CD4-positive, alpha-beta memory T cell (primary cell): ENCODE results near the gene GPR39. TPM values are rescaled to one million over a fixed set of nuclear protein-coding genes. Genes with fewer than 3 reads are reported as not detected.

Experiments
- CTCF ChIA-PET: fragments of 350-600 bp; sonication (Branson Sonifier 250); formaldehyde crosslinking; loops from one replicate; lab custom pipeline; 2021; ENCODE audit warnings: inconsistent platforms; ENCODE audit not compliant: partially characterized antibody; lab: Charles Lee
- POLR2A ChIA-PET: fragments of 350-600 bp; sonication (Branson Sonifier 250); formaldehyde crosslinking; loops from one replicate; lab custom pipeline; 2021; ENCODE audit not compliant: partially characterized antibody; lab: Charles Lee
- DNase-seq, 5 donors: peaks; one replicate each; pipeline versions ENCODE4 v3.0.0 to v3.0.0-alpha.2; 2020 to 2022; ENCODE audit warnings: mixed read lengths in 1 of 5
- H3K27ac ChIP-seq: one replicate; pipeline ENCODE4 v1.7.0; 2013; ENCODE audit warnings: low read depth, low read length
- H3K27me3 ChIP-seq: 2 replicates; pipeline ENCODE4 v1.7.0; 2013; ENCODE audit warnings: mild to moderate bottlenecking, low read length, moderate library complexity; ENCODE audit not compliant: insufficient read depth
- H3K36me3 ChIP-seq: 2 replicates; pipeline ENCODE4 v1.7.0; 2013; ENCODE audit warnings: mild to moderate bottlenecking, low read length, moderate library complexity; ENCODE audit not compliant: insufficient read depth
- H3K4me1 ChIP-seq: 2 replicates; pipeline ENCODE4 v1.7.0; 2013; ENCODE audit warnings: mild to moderate bottlenecking, low read length, moderate library complexity; ENCODE audit not compliant: insufficient read depth
- H3K4me3 ChIP-seq, 2 donors: one replicate each; pipeline ENCODE4 v1.7.0; 2013; ENCODE audit warnings: low read length in 2 of 2, mild to moderate bottlenecking in 1 of 2
- H3K9me3 ChIP-seq, 2 donors: one replicate each; pipeline ENCODE4 v1.7.0; 2013; ENCODE audit warnings: low read length in 2 of 2, control low read depth in 1 of 2; ENCODE audit not compliant: control insufficient read depth in 1 of 2
- H3K27ac Mint-ChIP-seq, 7 donors: one replicate each; pipeline ENCODE4 v1.8.0; 2020 to 2021; ENCODE audit warnings: mixed read lengths in 7 of 7, mild to moderate bottlenecking in 6 of 7, inconsistent platforms in 3 of 7, moderate library complexity in 3 of 7
- H3K27me3 Mint-ChIP-seq, 2 donors: one replicate each; pipeline ENCODE4 v1.8.0; 2020 to 2021; ENCODE audit warnings: mixed read lengths in 2 of 2
- H3K36me3 Mint-ChIP-seq, 2 donors: one replicate each; pipeline ENCODE4 v1.8.0; 2020 to 2021; ENCODE audit warnings: mixed read lengths in 2 of 2, inconsistent platforms in 1 of 2, mild to moderate bottlenecking in 1 of 2
- H3K4me1 Mint-ChIP-seq, 4 donors: one replicate each; pipeline ENCODE4 v1.8.0; 2020 to 2021; ENCODE audit warnings: mixed read lengths in 4 of 4, mild to moderate bottlenecking in 1 of 4
- H3K4me3 Mint-ChIP-seq, 8 donors: one replicate each; pipeline ENCODE4 v1.8.0; 2020 to 2021; ENCODE audit warnings: mixed read lengths in 8 of 8, mild to moderate bottlenecking in 7 of 8, moderate library complexity in 6 of 8, inconsistent platforms in 3 of 8
- H3K9me3 Mint-ChIP-seq, 8 donors: one replicate each; pipeline ENCODE4 v1.8.0; 2020 to 2021; ENCODE audit warnings: mixed read lengths in 8 of 8, mild to moderate bottlenecking in 5 of 8, inconsistent platforms in 3 of 8, moderate library complexity in 1 of 8
- intact Hi-C: fragments of 100-400 bp; cut with micrococcal nuclease; formaldehyde crosslinking; loops from one replicate; pipeline ENCODE4 v1.15.1; 2023
- polyA plus RNA-seq, 2 donors: library from polyadenylated mRNA; unstranded; fragments of 300-500 nt; fragmentation: Illumina TruSeq; gene quantifications; one replicate each; pipeline ENCODE4 v1.2.3, GENCODE V29; 2021
- total RNA-seq, 2 experiments: library from RNA; stranded (reverse); gene quantifications; one replicate each; pipeline ENCODE4 v1.2.3, GENCODE V29; 2021

GPR39 gene
- total and polyA plus RNA-seq, 4 experiments from 2014 or later: not detected

DNA sequence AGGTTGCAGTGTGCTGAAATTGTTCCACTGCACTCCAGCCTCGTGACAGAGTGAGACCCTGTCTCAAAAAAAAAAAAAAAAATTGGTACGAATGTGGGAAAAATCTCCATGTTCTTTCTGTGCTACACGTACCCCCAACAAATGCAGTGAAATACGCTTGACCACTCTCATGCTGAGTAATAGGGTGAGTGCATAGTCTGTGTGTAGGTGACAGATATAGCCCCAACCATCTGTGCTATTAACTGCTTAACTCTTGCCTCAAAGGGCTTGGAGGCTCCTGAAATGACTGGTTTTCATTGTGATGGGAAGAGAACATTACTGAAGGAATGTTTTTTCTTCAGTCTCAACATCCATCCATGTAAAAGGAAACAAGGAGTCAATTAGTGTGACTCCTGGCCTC lies 237.7 kb downstream of the GPR39 start:
- Mint-ChIP-seq H3K27me3 (no peaks in the 10 kb centered on the region), H3K4me1 (no peaks in the 10 kb centered on the region), H3K36me3 (no peaks in the 10 kb centered on the region), H3K9me3 (peaks cover 0 to 18% (median under 1%) of the 10 kb centered on the region in 8 donors), H3K4me3 (no peak overlapping the region), H3K27ac (no peak overlapping the region)
- H3K27ac ChIP-seq: no peak overlapping the region
- ChIA-PET POLR2A (no interaction called here), CTCF (no interaction called here)
- DNase-seq: no peak
- H3K4me1 ChIP-seq: no peaks in the 10 kb centered on the region
- H3K27me3 ChIP-seq: no peaks in the 10 kb centered on the region
- H3K36me3 ChIP-seq: no peaks in the 10 kb centered on the region
- no peaks in the 10 kb centered on the region for H3K9me3 ChIP-seq
- no peak overlapping the region for H3K4me3 ChIP-seq
- intact Hi-C loops: no loop called here

DNA sequence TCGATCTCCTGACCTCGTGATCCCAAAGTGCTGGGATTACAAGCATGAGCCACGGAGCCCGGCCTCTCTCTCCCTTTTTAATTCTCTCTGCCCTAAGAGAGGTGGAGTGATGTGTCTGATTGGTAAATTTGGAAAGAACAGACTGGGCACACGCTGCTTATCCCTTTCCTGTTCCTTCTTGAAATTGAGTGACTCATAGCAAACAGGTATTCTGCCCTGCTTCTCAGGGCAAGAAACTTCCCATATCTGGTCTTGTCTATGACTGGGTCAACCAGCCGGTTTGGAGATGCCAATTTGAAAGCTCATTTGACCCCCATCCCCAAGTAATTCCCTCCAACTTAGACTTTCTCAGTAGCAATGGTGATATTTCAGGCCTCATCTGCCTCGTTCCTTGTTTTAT lies 238.4 kb downstream of the GPR39 start:
- H3K27ac Mint-ChIP-seq: no peak overlapping the region
- Histone ChIP-seq H3K27ac (no peak overlapping the region), H3K4me1 (no peaks in the 10 kb centered on the region), H3K4me3 (no peak overlapping the region), H3K27me3 (no peaks in the 10 kb centered on the region), H3K9me3 (no peaks in the 10 kb centered on the region), H3K36me3 (no peaks in the 10 kb centered on the region)
- POLR2A ChIA-PET: no interaction called here
- peaks cover 0 to 18% (median under 1%) of the 10 kb centered on the region in 8 donors for H3K9me3 Mint-ChIP-seq
- no peak for DNase-seq
- no peaks in the 10 kb centered on the region for H3K36me3 Mint-ChIP-seq
- H3K27me3 Mint-ChIP-seq: no peaks in the 10 kb centered on the region
- intact Hi-C loops: no loop called here
- H3K4me1 Mint-ChIP-seq: no peaks in the 10 kb centered on the region
- H3K4me3 Mint-ChIP-seq: no peak overlapping the region
- CTCF ChIA-PET: no interaction called here

DNA sequence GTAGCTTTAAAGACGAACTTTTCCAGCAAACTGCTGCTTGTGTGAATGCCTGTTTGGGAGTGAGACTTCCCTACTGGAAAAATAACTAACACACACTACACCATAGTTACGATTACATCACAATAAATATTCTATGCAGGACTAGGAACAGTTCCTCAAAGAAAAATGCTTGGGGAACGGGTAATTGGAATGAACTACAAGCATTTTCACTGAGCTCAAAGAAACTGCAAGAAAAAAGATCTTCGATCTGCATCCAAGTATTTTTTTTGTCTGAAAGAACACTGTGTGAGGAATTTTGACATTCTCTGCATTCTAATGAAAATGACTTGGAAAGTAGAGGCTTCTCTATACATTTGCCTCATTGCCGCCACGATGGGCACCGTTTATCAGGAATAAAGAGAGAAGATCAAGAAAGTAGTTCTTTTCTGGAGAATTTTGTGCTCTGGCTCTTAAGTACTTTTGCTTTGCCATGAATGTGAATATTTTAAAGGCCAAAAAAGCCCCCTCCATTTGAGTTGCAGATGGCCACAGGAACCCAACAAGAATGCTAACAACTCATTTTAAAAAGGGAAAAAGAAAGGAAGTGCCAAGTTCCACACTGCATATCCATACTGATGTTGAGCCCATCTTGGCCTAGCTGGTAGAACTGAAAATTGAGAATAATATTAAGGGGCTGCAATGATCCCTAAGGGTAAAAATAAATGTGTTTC lies 239.8 kb downstream of the GPR39 start:
- POLR2A ChIA-PET: no interaction called here
- H3K9me3 ChIP-seq: no peaks in the 10 kb centered on the region

DNA sequence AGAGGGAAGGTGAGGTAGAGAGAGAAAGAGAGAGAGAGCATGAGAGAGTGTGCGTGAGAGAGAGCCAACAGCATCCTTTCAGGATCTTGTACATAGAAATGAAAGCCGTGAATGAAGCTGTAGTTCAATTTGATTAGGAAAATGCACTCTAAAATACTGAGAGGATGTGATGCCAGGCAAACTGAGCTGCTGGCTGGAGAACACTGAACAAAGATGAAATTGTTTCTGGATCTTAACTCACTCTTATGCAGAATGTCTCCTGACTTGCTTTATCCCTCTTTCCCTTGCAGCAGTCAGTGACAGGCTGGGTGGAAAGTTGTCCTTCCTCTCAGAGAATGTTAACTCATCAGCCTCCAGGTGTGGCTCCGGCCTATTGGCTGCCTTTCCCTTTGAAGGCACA lies 242.7 kb downstream of the GPR39 start:
- Mint-ChIP-seq H3K9me3 (peaks cover 0 to 18% (median 0%) of the 10 kb centered on the region in 8 donors), H3K27ac (no peak overlapping the region), H3K27me3 (no peaks in the 10 kb centered on the region), H3K4me1 (no peaks in the 10 kb centered on the region), H3K4me3 (no peak overlapping the region), H3K36me3 (no peaks in the 10 kb centered on the region)
- ChIA-PET CTCF (no interaction called here), POLR2A (no interaction called here)
- no peak for DNase-seq
- no peak overlapping the region for H3K4me3 ChIP-seq
- intact Hi-C loops: no loop called here
- no peaks in the 10 kb centered on the region for H3K27me3 ChIP-seq
- H3K36me3 ChIP-seq: no peaks in the 10 kb centered on the region
- H3K27ac ChIP-seq: no peak overlapping the region
- H3K4me1 ChIP-seq: no peaks in the 10 kb centered on the region
- H3K9me3 ChIP-seq: no peaks in the 10 kb centered on the region

More for the DNA sequence above, 239.8 kb downstream of the GPR39 start:
- intact Hi-C loops: no loop called here
- no peak for DNase-seq
- Histone ChIP-seq H3K27ac (no peak overlapping the region), H3K36me3 (no peaks in the 10 kb centered on the region), H3K4me3 (no peak overlapping the region), H3K4me1 (no peaks in the 10 kb centered on the region), H3K27me3 (no peaks in the 10 kb centered on the region)
- CTCF ChIA-PET: no interaction called here
- Mint-ChIP-seq H3K4me3 (no peak overlapping the region), H3K27me3 (no peaks in the 10 kb centered on the region), H3K9me3 (peaks cover 0 to 18% (median under 1%) of the 10 kb centered on the region in 8 donors), H3K27ac (no peak overlapping the region), H3K36me3 (no peaks in the 10 kb centered on the region), H3K4me1 (no peaks in the 10 kb centered on the region)

DNA sequence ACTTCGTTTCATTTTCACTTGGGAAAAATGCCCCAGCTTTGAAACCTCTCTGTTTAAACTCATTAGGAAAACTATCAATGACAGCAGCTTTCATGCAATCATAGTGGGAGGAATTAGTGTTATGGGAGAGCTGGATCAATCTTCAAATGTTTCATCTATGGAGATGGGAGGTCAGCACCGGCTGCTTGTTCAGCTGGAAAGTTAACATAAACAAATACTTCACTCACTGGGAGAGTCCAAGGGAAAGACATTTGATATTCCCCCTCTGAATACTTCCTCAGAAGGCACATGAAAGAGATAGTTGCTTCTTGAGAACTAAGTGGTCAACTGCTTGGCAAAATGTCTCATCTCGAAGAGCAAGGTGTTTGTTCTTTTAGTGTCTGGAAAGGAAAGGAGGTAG lies 246.1 kb downstream of the GPR39 start:
- H3K27ac ChIP-seq: no peak overlapping the region
- H3K27me3 ChIP-seq: no peaks in the 10 kb centered on the region
- no peaks in the 10 kb centered on the region for H3K9me3 ChIP-seq
- H3K36me3 Mint-ChIP-seq: no peaks in the 10 kb centered on the region
- H3K4me1 Mint-ChIP-seq: no peaks in the 10 kb centered on the region
- POLR2A ChIA-PET: no interaction called here
- no peak for DNase-seq
- no peak overlapping the region for H3K4me3 ChIP-seq
- H3K4me1 ChIP-seq: no peaks in the 10 kb centered on the region
- H3K27ac Mint-ChIP-seq: no peak overlapping the region
- intact Hi-C loops: no loop called here
- peaks cover 0 to 8% (median 0%) of the 10 kb centered on the region in 8 donors for H3K9me3 Mint-ChIP-seq
- peaks cover 3 to 10% of the 10 kb centered on the region in 2 donors for H3K27me3 Mint-ChIP-seq
- H3K4me3 Mint-ChIP-seq: no peak overlapping the region
- CTCF ChIA-PET: no interaction called here
- no peaks in the 10 kb centered on the region for H3K36me3 ChIP-seq

DNA sequence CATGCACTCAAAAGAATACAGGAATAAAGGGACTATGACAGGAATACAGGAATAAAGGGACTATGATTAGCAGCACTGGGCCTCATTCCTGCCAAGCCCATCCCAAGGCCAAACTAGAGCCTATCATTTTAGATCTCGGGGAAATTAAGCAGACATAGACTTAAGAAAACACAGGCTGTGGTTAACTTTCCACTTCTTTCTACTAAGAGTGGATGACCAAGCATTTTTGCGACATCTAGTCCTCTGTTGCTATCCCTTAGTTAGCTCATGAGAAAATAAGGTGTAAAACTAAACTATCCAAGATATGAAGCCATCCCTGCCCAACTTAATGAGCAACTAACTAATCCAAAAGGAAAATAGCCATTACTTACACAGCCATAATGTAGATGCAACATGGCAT lies 247.5 kb downstream of the GPR39 start:
- ChIA-PET CTCF (no interaction called here), POLR2A (no interaction called here)
- Histone ChIP-seq H3K4me1 (no peaks in the 10 kb centered on the region), H3K27me3 (no peaks in the 10 kb centered on the region), H3K36me3 (no peaks in the 10 kb centered on the region), H3K4me3 (no peak overlapping the region), H3K27ac (no peak overlapping the region), H3K9me3 (no peaks in the 10 kb centered on the region)
- Mint-ChIP-seq H3K4me1 (no peaks in the 10 kb centered on the region), H3K27me3 (peaks cover 8 to 15% of the 10 kb centered on the region in 2 donors), H3K27ac (no peak overlapping the region), H3K36me3 (no peaks in the 10 kb centered on the region), H3K4me3 (no peak overlapping the region), H3K9me3 (peaks cover 0 to 2% (median 0%) of the 10 kb centered on the region in 8 donors)
- DNase-seq: no peak
- intact Hi-C loops: no loop called here

DNA sequence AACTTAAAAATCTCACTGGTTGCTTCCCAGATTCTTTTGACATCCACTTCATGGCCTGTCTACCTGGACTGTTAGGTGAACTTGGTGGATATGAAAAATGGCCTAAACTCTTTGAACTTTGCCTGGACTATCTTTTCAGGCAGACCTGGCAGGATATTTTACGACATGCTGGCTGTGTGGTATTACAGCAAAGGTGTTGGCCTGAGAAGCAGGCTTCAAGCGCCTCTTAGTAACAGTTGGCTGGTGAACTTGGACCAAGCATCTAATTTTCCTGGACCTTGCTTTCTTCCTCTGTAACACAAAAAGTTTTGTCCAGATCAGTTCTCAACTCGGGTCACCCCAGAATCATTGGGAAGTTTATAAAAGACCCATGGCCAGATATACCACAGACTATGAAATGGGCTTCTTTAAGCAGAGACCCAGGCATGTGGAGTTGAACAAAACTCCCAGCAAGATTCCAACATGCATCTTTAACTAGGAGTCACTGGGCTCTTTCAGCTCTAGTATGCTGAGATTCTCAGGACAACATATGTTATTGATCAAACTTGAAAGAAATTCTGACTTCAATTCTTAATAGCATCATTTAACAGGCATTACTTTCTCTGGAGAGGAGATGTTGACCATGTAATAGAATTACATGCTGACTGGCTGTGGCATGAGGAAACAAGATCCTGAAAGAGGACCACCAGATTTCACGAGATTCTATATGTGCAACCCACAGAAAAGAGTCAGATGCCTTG lies 249.0 kb downstream of the GPR39 start:
- POLR2A ChIA-PET: no interaction called here
- no peak for DNase-seq
- no peaks in the 10 kb centered on the region for H3K36me3 ChIP-seq
- H3K27ac Mint-ChIP-seq: no peak overlapping the region
- no peaks in the 10 kb centered on the region for H3K36me3 Mint-ChIP-seq
- H3K4me3 ChIP-seq: no peak overlapping the region
- CTCF ChIA-PET: no interaction called here
- no peak overlapping the region for H3K27ac ChIP-seq
- H3K4me1 ChIP-seq: no peaks in the 10 kb centered on the region
- no peak overlapping the region for H3K4me3 Mint-ChIP-seq
- H3K4me1 Mint-ChIP-seq: no peaks in the 10 kb centered on the region
- H3K9me3 ChIP-seq: no peaks in the 10 kb centered on the region
- H3K27me3 ChIP-seq: no peaks in the 10 kb centered on the region
- peaks cover 8 to 15% of the 10 kb centered on the region in 2 donors for H3K27me3 Mint-ChIP-seq
- H3K9me3 Mint-ChIP-seq: peaks cover 0 to 2% (median 0%) of the 10 kb centered on the region in 8 donors
- intact Hi-C loops: no loop called here
